K562 (cell line): ENCODE measurements around the gene TBATA. TPM values are rescaled to one million over a fixed set of nuclear protein-coding genes. Genes with fewer than 3 reads are reported as not detected.

Source experiments
- ATAC-seq: fragments of 200-7000 bp; cut with Tn5 transposase; 3 replicates; pipeline ENCODE4 v1.9.1; 2020; ENCODE audit warnings: moderate library complexity
- BruUV-seq: library from RNA; stranded (reverse); fragments of 400-500 nt; replicated peaks from 2 replicates; lab custom pipeline; 2021; lab: Mats Ljungman, UMichigan
- CTCF ChIA-PET: fragments of 300-600 bp; formaldehyde crosslinking; extraction: SDS; loops from one replicate; lab custom pipeline; 2021; ENCODE audit warnings: low intra/inter-chr PET ratio; lab: Yijun Ruan, JAX
- POLR2A ChIA-PET: fragments of 300-600, 350-650 bp; sonication (Branson Sonifier 250); formaldehyde crosslinking; extraction: SDS; loops from one replicate; lab custom pipeline; 2021; ENCODE audit warnings: antibody characterized with exemption, inconsistent platforms; lab: Yijun Ruan, JAX
- DNase-seq, 4 experiments: peaks; one replicate each; pipeline versions ENCODE4 v3.0.0 to v3.0.0-alpha.2; 2011 to 2018; ENCODE audit warnings: low spot score in 3 of 4, mixed read lengths in 3 of 4; ENCODE audit errors: extremely low read depth in 1 of 4
- FAIRE-seq: peaks from 2 replicates; lab custom pipeline; 2011; peaks lifted over from hg19 to GRCh38; lab: Jason Lieb, UNC
- H2AFZ ChIP-seq: 2 replicates; pipeline ENCODE4 v1.6.0; 2011; ENCODE audit warnings: low read depth, low read length, control low read depth, inconsistent platforms
- H3K27ac ChIP-seq: fragments of 200-600 bp; 3 replicates; pipeline ENCODE4 v1.8.0; 2011; ENCODE audit warnings: low read depth, mild to moderate bottlenecking, control low read depth, inconsistent platforms, low read length, moderate library complexity, mixed read lengths; ENCODE audit errors: extremely low read depth
- H3K27me3 ChIP-seq, 2 experiments: fragments of 300-600 bp in 1 of 2; 2 replicates in 1 of 2; 3 replicates in 1 of 2; pipeline versions ENCODE4 v1.6.0 to v1.8.0; 2011; ENCODE audit warnings: inconsistent platforms in 2 of 2, low read length in 2 of 2, mild to moderate bottlenecking in 1 of 2, mixed read lengths in 1 of 2, moderate library complexity in 1 of 2; ENCODE audit not compliant: control insufficient read depth in 2 of 2, insufficient read depth in 2 of 2
- H3K36me3 ChIP-seq: fragments of 300-600 bp; 3 replicates; pipeline ENCODE4 v1.8.0; 2011; ENCODE audit warnings: mild to moderate bottlenecking, low read length, inconsistent platforms; ENCODE audit not compliant: control insufficient read depth, insufficient read depth
- H3K4me1 ChIP-seq, 2 experiments: fragments of 200-600 bp in 1 of 2; replicated peaks in 1 of 2; 2 replicates in 1 of 2; 3 replicates in 1 of 2; pipeline versions ENCODE4 v1.5.1 to v1.8.0; 2011; ENCODE audit warnings: inconsistent platforms in 2 of 2, low read length in 2 of 2, mild to moderate bottlenecking in 1 of 2, mixed read lengths in 1 of 2, moderate library complexity in 1 of 2; ENCODE audit not compliant: control insufficient read depth in 2 of 2, insufficient read depth in 2 of 2
- H3K4me2 ChIP-seq: 2 replicates; pipeline ENCODE4 v1.6.1; 2011; ENCODE audit warnings: low read length, control low read depth, inconsistent platforms, mixed read lengths; ENCODE audit not compliant: insufficient read depth
- H3K4me3 ChIP-seq: fragments of 200-600 bp; sonication (generic), shearing (Covaris generic); 2 replicates; pipeline ENCODE4 v1.5.1; 2016; ENCODE audit warnings: control low read depth, inconsistent platforms
- H3K79me2 ChIP-seq: fragments of 200-600 bp; 3 replicates; pipeline ENCODE4 v1.8.0; 2011; ENCODE audit warnings: low read length, inconsistent platforms; ENCODE audit not compliant: control insufficient read depth, insufficient read depth
- H3K9ac ChIP-seq, 2 experiments: 2 replicates each; pipeline versions ENCODE4 v1.6.0 to v1.6.1; 2011; ENCODE audit warnings: low read depth in 2 of 2, low read length in 2 of 2, control low read depth in 1 of 2, inconsistent platforms in 1 of 2, mild to moderate bottlenecking in 1 of 2, mixed read lengths in 1 of 2; ENCODE audit not compliant: insufficient read depth in 1 of 2
- H3K9me1 ChIP-seq: one replicate; pipeline ENCODE4 v1.6.0; 2011; ENCODE audit warnings: inconsistent platforms, mild to moderate bottlenecking, low read length, moderate library complexity; ENCODE audit not compliant: control insufficient read depth, insufficient read depth
- H3K9me3 ChIP-seq: replicated peaks from 2 replicates; pipeline ENCODE4 v1.5.1; 2011; ENCODE audit warnings: low read depth, low read length, inconsistent platforms; ENCODE audit not compliant: control insufficient read depth, insufficient read depth
- H4K20me1 ChIP-seq: replicated peaks from 2 replicates; pipeline ENCODE4 v1.6.1; 2011; ENCODE audit warnings: low read length, inconsistent platforms, mixed read lengths; ENCODE audit not compliant: control insufficient read depth, insufficient read depth
- CCAR2 ChIP-seq: fragments of 200-400 bp; formaldehyde crosslinking; IDR thresholded peaks from 2 replicates; pipeline ENCODE4 v1.6.1; 2017; ENCODE audit warnings: mild to moderate bottlenecking, low read depth, low read length
- CREBBP ChIP-seq: IDR thresholded peaks from one replicate; pipeline ENCODE4 v1.6.1; 2012; ENCODE audit warnings: low read depth, mild to moderate bottlenecking, control low read depth, inconsistent platforms, low read length
- E2F3 ChIP-seq: fragments of 250-450 bp; sonication (Bioruptor Pico); IDR thresholded peaks from 2 replicates; pipeline ENCODE4 v1.4.0; 2020; ENCODE audit warnings: mild to moderate bottlenecking
- EP400 ChIP-seq: fragments of 450-650 bp; IDR thresholded peaks from 2 replicates; pipeline ENCODE4 v1.6.1; 2017; ENCODE audit warnings: antibody characterized with exemption, mild to moderate bottlenecking, moderate library complexity
- FOXA3 ChIP-seq, 2 experiments: fragments of 450-650 bp in 1 of 2; sonication (generic) in 1 of 2; formaldehyde crosslinking; IDR thresholded peaks in 1 of 2; conservative IDR thresholded peaks in 1 of 2; 2 replicates each; pipeline versions ENCODE4 v1.4.0 to v1.8.0; 2020 to 2022; ENCODE audit warnings: mild to moderate bottlenecking in 2 of 2, missing genetic modification reagents in 1 of 2
- PCBP1 ChIP-seq: fragments of 200-400 bp; formaldehyde crosslinking; IDR thresholded peaks from 2 replicates; pipeline ENCODE4 v1.6.1; 2018; ENCODE audit warnings: mild to moderate bottlenecking, low read depth, low read length; ENCODE audit not compliant: poor library complexity, severe bottlenecking
- POLR2G ChIP-seq: fragments of 200-400 bp; formaldehyde crosslinking; IDR thresholded peaks from 2 replicates; pipeline ENCODE4 v1.6.1; 2017; ENCODE audit warnings: low read depth, mild to moderate bottlenecking, antibody characterized with exemption, low read length, moderate library complexity
- RFX5 ChIP-seq: IDR thresholded peaks from 2 replicates; pipeline ENCODE4 v1.6.1; 2011; ENCODE audit warnings: low read depth, mild to moderate bottlenecking, improper control_type of control experiment, low read length
- TGIF2 ChIP-seq: sonication (generic); formaldehyde crosslinking; IDR thresholded peaks from 2 replicates; pipeline ENCODE4 v1.8.1; 2022; ENCODE audit warnings: mild to moderate bottlenecking, missing genetic modification reagents, moderate library complexity
- ZNF551 ChIP-seq: fragments of 250-450 bp; sonication (Bioruptor Pico); IDR thresholded peaks from 2 replicates; pipeline ENCODE4 v1.5.0; 2021; ENCODE audit warnings: mild to moderate bottlenecking, moderate library complexity
- WGBS: fragments of 100-300 bp; shearing (Covaris generic); methylation state at CpG from one replicate; pipeline ENCODE4 v1.1.6; 2016; ENCODE audit warnings: low coverage, mixed read lengths; ENCODE audit not compliant: insufficient coverage; ENCODE audit errors: missing lambda C conversion rate; 5-methylcytosine and 5-hydroxymethylcytosine counted together
- in situ Hi-C: fragments of 300-500 bp; cut with MboI; formaldehyde crosslinking; loops from 4 replicates; pipeline ENCODE4 v1.15.0; 2018; ENCODE audit warnings: inconsistent platforms, mixed read lengths
- intact Hi-C: fragments of 100-400 bp; cut with micrococcal nuclease; formaldehyde crosslinking; loops from 2 replicates; pipeline ENCODE4 v1.14.2; 2022
- polyA plus RNA-seq, 8 experiments: library from polyadenylated mRNA; depleted of rRNA in 4 of 8; stranded (reverse) in 5 of 8; unstranded in 3 of 8; fragments of >200 nt; fragmentation: Nextera tagmentation in 2 of 8; fragmentation: Illumina TruSeq in 1 of 8; extraction: Ambion mirVana in 2 of 8; extraction: Trizol in 1 of 8; gene quantifications; 2 replicates each; pipeline versions ENCODE4 v1.2.1 to v1.2.3, GENCODE V29; 2011 to 2014; ENCODE audit warnings: inconsistent platforms in 1 of 8, missing spikeins in 1 of 8
- total RNA-seq, 7 experiments: library from RNA; depleted of rRNA in 6 of 7; stranded (reverse); fragments of >200 nt in 6 of 7; fragmentation: Illumina TruSeq in 2 of 7; extraction: Trizol in 2 of 7; gene quantifications; 2 replicates each; pipeline versions ENCODE4 v1.2.1 to v1.2.3, GENCODE V29; 2011 to 2021; ENCODE audit warnings: low replicate concordance in 1 of 7
- TF ChIP-seq, protein P1 (sequence below), 2 experiments: fragments of 150-350 bp in 1 of 2; IDR thresholded peaks; 2 replicates each; pipeline ENCODE4 v1.6.1; 2012 to 2016; ENCODE audit warnings: low read depth in 2 of 2, low read length in 2 of 2, mild to moderate bottlenecking in 1 of 2, moderate library complexity in 1 of 2
- TF ChIP-seq, protein P2 (sequence below): sonication (generic); formaldehyde crosslinking; IDR thresholded peaks from 2 replicates; pipeline ENCODE4 v1.8.0; 2023; ENCODE audit warnings: missing genetic modification reagents, mild to moderate bottlenecking, borderline replicate concordance

Gene TBATA
- total and polyA plus RNA-seq, 9 of the 15 experiments (the other 6 are each of a cell fraction or from before 2014, with no cell fraction given): not detected

DNA sequence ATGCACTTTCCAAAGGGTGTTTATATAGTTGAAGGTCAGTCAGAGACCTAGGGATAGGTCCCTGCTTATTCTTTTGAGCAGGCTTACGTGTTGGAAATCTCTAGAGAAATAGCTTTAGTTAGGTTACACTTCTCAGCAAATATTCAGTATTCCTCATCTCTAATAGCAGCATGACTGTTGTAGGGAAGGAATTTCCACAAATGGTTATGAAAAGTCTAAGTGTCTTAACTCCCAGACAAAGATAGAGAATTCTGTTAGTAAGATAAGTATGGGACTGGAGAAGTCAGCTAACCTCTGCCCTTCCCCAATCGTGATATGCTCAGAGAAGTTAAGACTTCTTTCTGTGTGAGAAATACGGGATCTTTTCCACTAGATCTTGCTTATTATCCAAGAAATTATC lies 47.0 kb upstream of the TBATA start:
- H3K27ac ChIP-seq: no peak overlapping the region
- ChIA-PET POLR2A (interaction anchor here (0.5 to 1.5 kb wide), 5 partner anchors 9 to 80 kb away, joined by 3 to 4 read pairs (median 3); no protein-coding TSS in a partner anchor), CTCF (no interaction called here)
- no peak overlapping the region for H3K4me3 ChIP-seq
- intact Hi-C loops (no loop called here), in situ Hi-C loops (no loop called here)
- no peak overlapping the region for H3K4me2 ChIP-seq
- no peaks in the 10 kb centered on the region for H3K79me2 ChIP-seq
- no peaks in the 10 kb centered on the region for H3K9me1 ChIP-seq
- H3K36me3 ChIP-seq: no peaks in the 10 kb centered on the region
- H3K4me1 ChIP-seq: peaks cover 0 to 33% of the 10 kb centered on the region in 2 experiments; a peak in 3 of 5 replicates
- H2AFZ ChIP-seq: no peak overlapping the region
- no peaks in the 10 kb centered on the region for H3K27me3 ChIP-seq
- WGBS: 23% methylated on average over 3 of the region's 3 CpGs
- no peak for FAIRE-seq
- BruUV-seq: no TSS peak
- H3K9me3 ChIP-seq: no peaks in the 10 kb centered on the region
- H3K9ac ChIP-seq: no peak overlapping the region
- DNase-seq: no peak
- ATAC-seq: no peak; the same call in 2 of the 3 replicates
- no peaks in the 10 kb centered on the region for H4K20me1 ChIP-seq
- TF ChIP-seq CCAR2 (no peak), ZNF551 (CRISPR knock-in tag) (no peak), TGIF2 (no peak), EP400 (0 out of 2 replicates have a peak, but pooled peaks have one; percentile 21), POLR2G (no peak), CREBBP (no peak), RFX5 (0 out of 2 replicates have a peak, but pooled peaks have one; percentile 14), PCBP1 (no peak), FOXA3 (CRISPR knock-in tag; conservative IDR thresholded peaks at IDR 0.05 in 1 of 2, IDR thresholded peaks at IDR 0.05 in 1 of 2) (no peak), E2F3 (no peak)
- TF ChIP-seq, protein P1, sequence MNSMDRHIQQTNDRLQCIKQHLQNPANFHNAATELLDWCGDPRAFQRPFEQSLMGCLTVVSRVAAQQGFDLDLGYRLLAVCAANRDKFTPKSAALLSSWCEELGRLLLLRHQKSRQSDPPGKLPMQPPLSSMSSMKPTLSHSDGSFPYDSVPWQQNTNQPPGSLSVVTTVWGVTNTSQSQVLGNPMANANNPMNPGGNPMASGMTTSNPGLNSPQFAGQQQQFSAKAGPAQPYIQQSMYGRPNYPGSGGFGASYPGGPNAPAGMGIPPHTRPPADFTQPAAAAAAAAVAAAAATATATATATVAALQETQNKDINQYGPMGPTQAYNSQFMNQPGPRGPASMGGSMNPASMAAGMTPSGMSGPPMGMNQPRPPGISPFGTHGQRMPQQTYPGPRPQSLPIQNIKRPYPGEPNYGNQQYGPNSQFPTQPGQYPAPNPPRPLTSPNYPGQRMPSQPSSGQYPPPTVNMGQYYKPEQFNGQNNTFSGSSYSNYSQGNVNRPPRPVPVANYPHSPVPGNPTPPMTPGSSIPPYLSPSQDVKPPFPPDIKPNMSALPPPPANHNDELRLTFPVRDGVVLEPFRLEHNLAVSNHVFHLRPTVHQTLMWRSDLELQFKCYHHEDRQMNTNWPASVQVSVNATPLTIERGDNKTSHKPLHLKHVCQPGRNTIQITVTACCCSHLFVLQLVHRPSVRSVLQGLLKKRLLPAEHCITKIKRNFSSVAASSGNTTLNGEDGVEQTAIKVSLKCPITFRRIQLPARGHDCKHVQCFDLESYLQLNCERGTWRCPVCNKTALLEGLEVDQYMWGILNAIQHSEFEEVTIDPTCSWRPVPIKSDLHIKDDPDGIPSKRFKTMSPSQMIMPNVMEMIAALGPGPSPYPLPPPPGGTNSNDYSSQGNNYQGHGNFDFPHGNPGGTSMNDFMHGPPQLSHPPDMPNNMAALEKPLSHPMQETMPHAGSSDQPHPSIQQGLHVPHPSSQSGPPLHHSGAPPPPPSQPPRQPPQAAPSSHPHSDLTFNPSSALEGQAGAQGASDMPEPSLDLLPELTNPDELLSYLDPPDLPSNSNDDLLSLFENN (IDR thresholded peaks at IDR 0.05; ENCODE audit: low read depth in 2 of 2, low read length in 2 of 2): no peak
- TF ChIP-seq, protein P2, sequence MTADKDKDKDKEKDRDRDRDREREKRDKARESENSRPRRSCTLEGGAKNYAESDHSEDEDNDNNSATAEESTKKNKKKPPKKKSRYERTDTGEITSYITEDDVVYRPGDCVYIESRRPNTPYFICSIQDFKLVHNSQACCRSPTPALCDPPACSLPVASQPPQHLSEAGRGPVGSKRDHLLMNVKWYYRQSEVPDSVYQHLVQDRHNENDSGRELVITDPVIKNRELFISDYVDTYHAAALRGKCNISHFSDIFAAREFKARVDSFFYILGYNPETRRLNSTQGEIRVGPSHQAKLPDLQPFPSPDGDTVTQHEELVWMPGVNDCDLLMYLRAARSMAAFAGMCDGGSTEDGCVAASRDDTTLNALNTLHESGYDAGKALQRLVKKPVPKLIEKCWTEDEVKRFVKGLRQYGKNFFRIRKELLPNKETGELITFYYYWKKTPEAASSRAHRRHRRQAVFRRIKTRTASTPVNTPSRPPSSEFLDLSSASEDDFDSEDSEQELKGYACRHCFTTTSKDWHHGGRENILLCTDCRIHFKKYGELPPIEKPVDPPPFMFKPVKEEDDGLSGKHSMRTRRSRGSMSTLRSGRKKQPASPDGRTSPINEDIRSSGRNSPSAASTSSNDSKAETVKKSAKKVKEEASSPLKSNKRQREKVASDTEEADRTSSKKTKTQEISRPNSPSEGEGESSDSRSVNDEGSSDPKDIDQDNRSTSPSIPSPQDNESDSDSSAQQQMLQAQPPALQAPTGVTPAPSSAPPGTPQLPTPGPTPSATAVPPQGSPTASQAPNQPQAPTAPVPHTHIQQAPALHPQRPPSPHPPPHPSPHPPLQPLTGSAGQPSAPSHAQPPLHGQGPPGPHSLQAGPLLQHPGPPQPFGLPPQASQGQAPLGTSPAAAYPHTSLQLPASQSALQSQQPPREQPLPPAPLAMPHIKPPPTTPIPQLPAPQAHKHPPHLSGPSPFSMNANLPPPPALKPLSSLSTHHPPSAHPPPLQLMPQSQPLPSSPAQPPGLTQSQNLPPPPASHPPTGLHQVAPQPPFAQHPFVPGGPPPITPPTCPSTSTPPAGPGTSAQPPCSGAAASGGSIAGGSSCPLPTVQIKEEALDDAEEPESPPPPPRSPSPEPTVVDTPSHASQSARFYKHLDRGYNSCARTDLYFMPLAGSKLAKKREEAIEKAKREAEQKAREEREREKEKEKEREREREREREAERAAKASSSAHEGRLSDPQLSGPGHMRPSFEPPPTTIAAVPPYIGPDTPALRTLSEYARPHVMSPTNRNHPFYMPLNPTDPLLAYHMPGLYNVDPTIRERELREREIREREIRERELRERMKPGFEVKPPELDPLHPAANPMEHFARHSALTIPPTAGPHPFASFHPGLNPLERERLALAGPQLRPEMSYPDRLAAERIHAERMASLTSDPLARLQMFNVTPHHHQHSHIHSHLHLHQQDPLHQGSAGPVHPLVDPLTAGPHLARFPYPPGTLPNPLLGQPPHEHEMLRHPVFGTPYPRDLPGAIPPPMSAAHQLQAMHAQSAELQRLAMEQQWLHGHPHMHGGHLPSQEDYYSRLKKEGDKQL: no peak
